Caco-2 (cell line): Measurements from ENCODE around the gene COL8A1. TPM values are rescaled to one million over a fixed set of nuclear protein-coding genes. Genes with fewer than 3 reads are reported as not detected.

Experiments used
- BruUV-seq: library from RNA; stranded (reverse); fragments of 400-500 nt; replicated peaks from 2 replicates; lab custom pipeline; 2021; lab: Mats Ljungman, UMichigan
- CTCF ChIA-PET: fragments of 300-600 bp; sonication (Branson Sonifier 250); formaldehyde crosslinking; loops from one replicate; lab custom pipeline; 2022; ENCODE audit warnings: antibody characterized with exemption; lab: Charles Lee
- POLR2A ChIA-PET: fragments of 300-600 bp; sonication (Branson Sonifier 250); formaldehyde crosslinking; loops from one replicate; lab custom pipeline; 2022; ENCODE audit warnings: antibody characterized with exemption; lab: Charles Lee
- DNase-seq, 2 experiments: peaks; one replicate each; pipeline versions ENCODE4 v3.0.0 to v3.0.0-alpha.2; 2020 to 2022
- H3K27me3 ChIP-seq: replicated peaks from 2 replicates; pipeline ENCODE4 v1.6.0; 2011; ENCODE audit warnings: low read length; ENCODE audit not compliant: control insufficient read depth, insufficient read depth
- H3K36me3 ChIP-seq: 2 replicates; pipeline ENCODE4 v1.5.1; 2011; ENCODE audit warnings: low read length; ENCODE audit not compliant: control insufficient read depth, insufficient read depth
- H3K4me1 ChIP-seq: fragments of 250-450 bp; sonication (Bioruptor Pico); 2 replicates; pipeline ENCODE4 v1.5.1; 2020; ENCODE audit warnings: mild to moderate bottlenecking
- H3K4me3 ChIP-seq: 2 replicates; pipeline ENCODE4 v1.5.1; 2011; ENCODE audit warnings: low read depth, mild to moderate bottlenecking, control low read depth, low read length
- H3K9me3 ChIP-seq: fragments of 250-450 bp; sonication (Bioruptor Pico); 2 replicates; pipeline ENCODE4 v1.5.1; 2020; ENCODE audit warnings: mild to moderate bottlenecking, moderate library complexity
- H3K27ac Mint-ChIP-seq: one replicate; pipeline ENCODE4 v1.8.0; 2022; ENCODE audit warnings: mixed read lengths; ENCODE audit not compliant: unreplicated experiment
- H3K27me3 Mint-ChIP-seq: one replicate; pipeline ENCODE4 v1.8.0; 2022; ENCODE audit warnings: mixed read lengths; ENCODE audit not compliant: insufficient read depth, unreplicated experiment
- H3K36me3 Mint-ChIP-seq: one replicate; pipeline ENCODE4 v1.8.0; 2022; ENCODE audit warnings: mild to moderate bottlenecking, mixed read lengths; ENCODE audit not compliant: insufficient read depth, unreplicated experiment
- H3K4me1 Mint-ChIP-seq: one replicate; pipeline ENCODE4 v1.8.0; 2022; ENCODE audit warnings: low read depth, mixed read lengths; ENCODE audit not compliant: unreplicated experiment
- H3K4me3 Mint-ChIP-seq: one replicate; pipeline ENCODE4 v1.8.0; 2022; ENCODE audit warnings: mild to moderate bottlenecking, moderate library complexity, mixed read lengths; ENCODE audit not compliant: unreplicated experiment
- H3K9me3 Mint-ChIP-seq: one replicate; pipeline ENCODE4 v1.8.0; 2022; ENCODE audit warnings: mixed read lengths; ENCODE audit not compliant: unreplicated experiment
- intact Hi-C: fragments of 100-400 bp; cut with micrococcal nuclease; formaldehyde crosslinking; loops from one replicate; pipeline ENCODE4 v1.10.0; 2022; ENCODE audit not compliant: unreplicated experiment
- total RNA-seq: library from RNA; stranded (reverse); gene quantifications from 2 replicates; pipeline ENCODE4 v1.2.3, GENCODE V29; 2022
- TF ChIP-seq, protein P1 (sequence below), 2 experiments: fragments of 200-600 bp in 1 of 2; IDR thresholded peaks; 1 replicate in 1 of 2; 2 replicates in 1 of 2; pipeline versions ENCODE4 v1.5.1 to v1.8.0; 2011 to 2022; ENCODE audit warnings: antibody characterized with exemption in 1 of 2, control low read depth in 1 of 2, inconsistent platforms in 1 of 2, low read depth in 1 of 2, low read length in 1 of 2, mild to moderate bottlenecking in 1 of 2, moderate library complexity in 1 of 2; ENCODE audit not compliant: insufficient read depth in 1 of 2, severe bottlenecking in 1 of 2, unreplicated experiment in 1 of 2

Gene COL8A1
- total RNA-seq, 1 experiment from 2014 or later, result not detected

DNA sequence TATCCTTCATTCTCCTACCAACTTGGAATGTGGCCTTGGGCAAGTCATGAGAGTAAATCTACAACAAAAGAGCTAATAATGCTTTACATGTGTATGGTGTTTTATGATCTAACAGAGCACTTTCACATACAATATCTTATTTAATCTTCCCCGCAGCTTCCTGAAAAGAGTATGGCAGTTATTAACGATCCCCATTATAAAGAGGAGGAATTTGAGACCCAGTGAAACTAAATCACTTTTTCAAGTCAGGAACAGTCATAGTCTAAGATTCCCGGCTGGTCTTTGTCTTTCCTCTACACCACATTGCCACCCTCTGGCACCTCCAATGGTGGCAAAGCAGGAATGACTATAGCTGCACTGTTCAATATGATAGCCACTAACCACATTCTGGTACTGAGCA is 109.5 kb downstream of the COL8A1 start:
- H3K4me1 ChIP-seq, result no peaks in the 10 kb centered on the region
- ChIA-PET POLR2A (no interaction called here), CTCF (no interaction called here)
- no peaks in the 10 kb centered on the region for H3K36me3 Mint-ChIP-seq
- DNase-seq, result peak in 1 of 2 experiments; percentile 9
- no peak overlapping the region for H3K27ac Mint-ChIP-seq
- no peaks in the 10 kb centered on the region for H3K9me3 Mint-ChIP-seq
- peaks cover 2% of the 10 kb centered on the region for H3K27me3 Mint-ChIP-seq
- intact Hi-C loops, result no loop called here
- H3K4me3 ChIP-seq, result no peak overlapping the region
- no peaks in the 10 kb centered on the region for H3K9me3 ChIP-seq
- H3K27me3 ChIP-seq, result no peaks in the 10 kb centered on the region; the same call in 1 of the 2 replicates
- H3K4me3 Mint-ChIP-seq, result no peak overlapping the region
- H3K4me1 Mint-ChIP-seq, result no peaks in the 10 kb centered on the region
- TF ChIP-seq, protein P1, sequence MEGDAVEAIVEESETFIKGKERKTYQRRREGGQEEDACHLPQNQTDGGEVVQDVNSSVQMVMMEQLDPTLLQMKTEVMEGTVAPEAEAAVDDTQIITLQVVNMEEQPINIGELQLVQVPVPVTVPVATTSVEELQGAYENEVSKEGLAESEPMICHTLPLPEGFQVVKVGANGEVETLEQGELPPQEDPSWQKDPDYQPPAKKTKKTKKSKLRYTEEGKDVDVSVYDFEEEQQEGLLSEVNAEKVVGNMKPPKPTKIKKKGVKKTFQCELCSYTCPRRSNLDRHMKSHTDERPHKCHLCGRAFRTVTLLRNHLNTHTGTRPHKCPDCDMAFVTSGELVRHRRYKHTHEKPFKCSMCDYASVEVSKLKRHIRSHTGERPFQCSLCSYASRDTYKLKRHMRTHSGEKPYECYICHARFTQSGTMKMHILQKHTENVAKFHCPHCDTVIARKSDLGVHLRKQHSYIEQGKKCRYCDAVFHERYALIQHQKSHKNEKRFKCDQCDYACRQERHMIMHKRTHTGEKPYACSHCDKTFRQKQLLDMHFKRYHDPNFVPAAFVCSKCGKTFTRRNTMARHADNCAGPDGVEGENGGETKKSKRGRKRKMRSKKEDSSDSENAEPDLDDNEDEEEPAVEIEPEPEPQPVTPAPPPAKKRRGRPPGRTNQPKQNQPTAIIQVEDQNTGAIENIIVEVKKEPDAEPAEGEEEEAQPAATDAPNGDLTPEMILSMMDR (IDR thresholded peaks at IDR 0.05; ENCODE audit: insufficient read depth in 1 of 2, low read depth in 1 of 2, low read length in 1 of 2, severe bottlenecking in 1 of 2, unreplicated experiment in 1 of 2), result no peak
- H3K36me3 ChIP-seq, result no peaks in the 10 kb centered on the region
- BruUV-seq, result no TSS peak

DNA sequence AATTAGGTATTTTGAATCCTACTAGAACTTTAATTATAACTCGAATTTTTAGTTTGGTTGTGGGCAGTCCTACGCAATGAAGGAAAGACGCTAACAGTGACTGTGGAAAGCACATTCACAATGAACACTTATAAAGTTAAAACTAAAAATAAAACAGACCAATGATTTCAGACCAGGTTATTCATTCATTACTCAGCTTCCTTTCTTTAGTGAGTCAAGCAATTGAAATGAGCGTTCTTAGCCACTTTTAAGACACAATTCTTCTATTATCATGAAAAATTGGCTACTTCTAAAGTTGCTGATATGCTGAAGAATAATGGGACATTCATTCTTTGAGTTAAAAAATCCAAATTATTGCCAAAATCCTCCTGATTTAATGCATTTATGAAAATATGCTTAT is 113.3 kb downstream of the COL8A1 start:
- TF ChIP-seq, protein P1 (IDR thresholded peaks at IDR 0.05; ENCODE audit: insufficient read depth in 1 of 2, low read depth in 1 of 2, low read length in 1 of 2, severe bottlenecking in 1 of 2, unreplicated experiment in 1 of 2), result no peak
- no peak overlapping the region for H3K4me3 ChIP-seq
- H3K9me3 Mint-ChIP-seq, result no peaks in the 10 kb centered on the region
- intact Hi-C loops, result loop anchor here (5.0 kb wide), 2 partner anchors 64 to 639 kb away; no protein-coding TSS in a partner anchor
- no peak for DNase-seq
- BruUV-seq, result no TSS peak
- H3K4me1 ChIP-seq, result no peaks in the 10 kb centered on the region
- no peaks in the 10 kb centered on the region for H3K36me3 Mint-ChIP-seq
- no peaks in the 10 kb centered on the region for H3K4me1 Mint-ChIP-seq
- no peaks in the 10 kb centered on the region for H3K9me3 ChIP-seq
- H3K27me3 Mint-ChIP-seq, result peaks cover 15% of the 10 kb centered on the region
- ChIA-PET POLR2A (no interaction called here), CTCF (no interaction called here)
- H3K27me3 ChIP-seq, result no peaks in the 10 kb centered on the region; the same call in 1 of the 2 replicates
- no peak overlapping the region for H3K27ac Mint-ChIP-seq
- no peaks in the 10 kb centered on the region for H3K36me3 ChIP-seq
- H3K4me3 Mint-ChIP-seq, result no peak overlapping the region

DNA sequence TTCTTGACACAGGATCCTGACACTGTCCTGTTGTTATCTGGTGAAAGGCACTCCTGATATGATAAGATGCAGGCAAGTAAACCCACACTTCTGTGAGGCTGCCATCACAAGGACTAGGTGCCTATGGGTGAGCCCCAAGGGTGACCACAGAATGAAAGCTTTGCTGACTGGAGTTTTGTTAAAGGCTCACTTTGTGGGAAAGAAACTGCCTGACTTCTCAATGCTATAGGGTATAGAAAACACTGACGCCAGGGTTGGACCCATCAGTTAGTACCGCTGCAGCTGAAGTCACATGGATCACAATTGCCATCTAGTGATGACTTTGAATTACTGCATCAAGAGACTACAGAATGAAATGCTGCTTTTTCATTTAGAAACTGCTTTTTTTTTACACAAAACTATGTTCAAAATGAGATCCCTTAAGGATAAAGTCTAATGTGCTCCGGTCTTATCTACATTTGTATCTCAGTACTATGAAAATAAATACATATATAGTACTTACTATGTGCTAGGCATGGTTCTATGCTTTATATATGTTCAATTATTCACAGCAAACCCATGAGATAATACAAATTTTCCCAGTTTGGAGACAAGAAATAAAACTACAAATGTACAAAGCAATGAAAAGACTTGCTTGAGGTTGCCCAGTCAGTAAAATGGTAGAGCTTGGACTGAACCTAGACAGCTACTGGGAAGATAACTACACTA is 115.0 kb downstream of the COL8A1 start:
- intact Hi-C loops, result loop anchor here (1.0 to 5.0 kb wide), 5 partner anchors 66 to 730 kb away; no protein-coding TSS in a partner anchor
- no peaks in the 10 kb centered on the region for H3K4me1 ChIP-seq
- peaks cover 13% of the 10 kb centered on the region for H3K27me3 Mint-ChIP-seq
- no peaks in the 10 kb centered on the region for H3K36me3 ChIP-seq
- no peaks in the 10 kb centered on the region for H3K9me3 ChIP-seq
- no peak overlapping the region for H3K27ac Mint-ChIP-seq
- no peaks in the 10 kb centered on the region for H3K9me3 Mint-ChIP-seq
- TF ChIP-seq, protein P1 (IDR thresholded peaks at IDR 0.05; ENCODE audit: insufficient read depth in 1 of 2, low read depth in 1 of 2, low read length in 1 of 2, severe bottlenecking in 1 of 2, unreplicated experiment in 1 of 2), result peak; percentile 68
- ChIA-PET CTCF (interaction anchor here (1.0 kb wide), 1 partner anchor 254 kb away, joined by 8 read pairs; no protein-coding TSS in a partner anchor), POLR2A (no interaction called here)
- H3K4me3 ChIP-seq, result no peak overlapping the region
- H3K4me3 Mint-ChIP-seq, result no peak overlapping the region
- H3K4me1 Mint-ChIP-seq, result no peaks in the 10 kb centered on the region
- BruUV-seq, result no TSS peak
- H3K36me3 Mint-ChIP-seq, result no peaks in the 10 kb centered on the region
- DNase-seq, result peak in 1 of 2 experiments; percentile 41
- no peaks in the 10 kb centered on the region; the same call in 1 of the 2 replicates for H3K27me3 ChIP-seq
